T47D (cell line): ENCODE data around the gene TSHZ1.

Source experiments
- DNase-seq, 2 experiments: peaks; one replicate each; pipeline versions ENCODE4 v3.0.0 to v3.0.0-alpha.2; 2011 to 2012; ENCODE audit warnings: low read depth in 1 of 2, low spot score in 1 of 2
- JUND ChIP-seq: IDR thresholded peaks from 2 replicates; pipeline ENCODE4 v1.6.1; 2012; ENCODE audit warnings: low read depth
- in situ Hi-C: cut with HindIII; loops from 2 replicates; pipeline ENCODE4 v1.10.0; 2016; ENCODE audit warnings: low sequenced_read_pairs, low pct_unique_long_range_greater_than_20kb

The TSHZ1 gene

GRCh38 chr18:75244351-75245313 is 34.0 kb downstream of the TSHZ1 start:
- in situ Hi-C loops: no loop called here
- peak in 1 of 2 experiments; percentile 6 for DNase-seq
- no peak for TF ChIP-seq JUND

GRCh38 chr18:75246721-75247610 is 36.4 kb downstream of the TSHZ1 start:
- in situ Hi-C loops: no loop called here
- TF ChIP-seq JUND: no peak
- no peak for DNase-seq

- TF ChIP-seq JUND: no peak
- in situ Hi-C loops: no loop called here
- DNase-seq: peak in 1 of 2 experiments; percentile 6
Measured at GRCh38 chr18:75247611-75248421, 37.2 kb downstream of the TSHZ1 start.

GRCh38 chr18:75248426-75249174 is 38.0 kb downstream of the TSHZ1 start:
- no peak for TF ChIP-seq JUND
- in situ Hi-C loops: no loop called here
- no peak for DNase-seq

- in situ Hi-C loops: no loop called here
- no peak for DNase-seq
- no peak for TF ChIP-seq JUND
Measured at GRCh38 chr18:75249175-75249518, 38.5 kb downstream of the TSHZ1 start.

GRCh38 chr18:75249672-75250470 is 39.3 kb downstream of the TSHZ1 start:
- no peak for TF ChIP-seq JUND
- no peak for DNase-seq
- in situ Hi-C loops: no loop called here

GRCh38 chr18:75250471-75250821 is 39.8 kb downstream of the TSHZ1 start:
- DNase-seq: no peak
- in situ Hi-C loops: no loop called here
- TF ChIP-seq JUND: no peak

- no peak for DNase-seq
- no peak for TF ChIP-seq JUND
- in situ Hi-C loops: no loop called here
Measured at GRCh38 chr18:75251466-75251865, 40.9 kb downstream of the TSHZ1 start.

- DNase-seq: no peak
- in situ Hi-C loops: no loop called here
Measured at GRCh38 chr18:75252136-75252535, 41.5 kb downstream of the TSHZ1 start.

GRCh38 chr18:75253043-75253442 is 42.4 kb downstream of the TSHZ1 start:
- in situ Hi-C loops: no loop called here
- no peak for DNase-seq
- TF ChIP-seq JUND: no peak

More at GRCh38 chr18:75252136-75252535, 41.5 kb downstream of the TSHZ1 start:
- no peak for TF ChIP-seq JUND

GRCh38 chr18:75253784-75254183 is 43.2 kb downstream of the TSHZ1 start:
- no peak for TF ChIP-seq JUND
- DNase-seq: no peak
- in situ Hi-C loops: no loop called here
